ENCODE data around the gene KRT6A.

KRT6A gene

DNA sequence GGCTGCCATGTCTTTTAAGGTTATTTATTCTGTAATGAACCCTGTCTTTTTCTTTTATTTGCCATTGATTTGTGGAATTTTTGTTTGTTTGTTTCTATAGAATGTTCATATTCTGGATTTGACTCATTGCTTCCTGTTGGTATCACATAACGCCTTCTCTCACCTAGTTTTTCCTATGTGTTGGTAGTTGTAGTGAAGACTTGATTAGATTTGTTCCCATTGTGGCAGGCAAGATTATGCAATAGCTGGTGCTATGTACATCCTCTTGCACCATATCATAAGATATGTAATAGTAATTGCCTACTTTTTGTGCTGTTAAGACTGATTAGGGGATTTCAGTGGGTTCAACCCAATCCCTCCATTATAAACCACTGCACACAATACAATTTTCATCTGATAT lies 37.2 kb downstream of the KRT6A start:
- TF ChIP-seq SIN3A (IDR thresholded peaks at IDR 0.05; ENCODE audit: borderline replicate concordance, insufficient read depth, low read length) (no peak), FOXP2 (optimal IDR thresholded peaks at IDR 0.05; ENCODE audit: borderline replicate concordance, extremely low read depth, extremely low read length, insufficient read depth) (no peak), TAF1 (IDR thresholded peaks at IDR 0.05; ENCODE audit: borderline replicate concordance, insufficient read depth, low read length) (no peak), POLR2AphosphoS5 (IDR thresholded peaks at IDR 0.05; ENCODE audit: low read depth, low read length) (no peak)
- TF ChIP-seq, protein P1, sequence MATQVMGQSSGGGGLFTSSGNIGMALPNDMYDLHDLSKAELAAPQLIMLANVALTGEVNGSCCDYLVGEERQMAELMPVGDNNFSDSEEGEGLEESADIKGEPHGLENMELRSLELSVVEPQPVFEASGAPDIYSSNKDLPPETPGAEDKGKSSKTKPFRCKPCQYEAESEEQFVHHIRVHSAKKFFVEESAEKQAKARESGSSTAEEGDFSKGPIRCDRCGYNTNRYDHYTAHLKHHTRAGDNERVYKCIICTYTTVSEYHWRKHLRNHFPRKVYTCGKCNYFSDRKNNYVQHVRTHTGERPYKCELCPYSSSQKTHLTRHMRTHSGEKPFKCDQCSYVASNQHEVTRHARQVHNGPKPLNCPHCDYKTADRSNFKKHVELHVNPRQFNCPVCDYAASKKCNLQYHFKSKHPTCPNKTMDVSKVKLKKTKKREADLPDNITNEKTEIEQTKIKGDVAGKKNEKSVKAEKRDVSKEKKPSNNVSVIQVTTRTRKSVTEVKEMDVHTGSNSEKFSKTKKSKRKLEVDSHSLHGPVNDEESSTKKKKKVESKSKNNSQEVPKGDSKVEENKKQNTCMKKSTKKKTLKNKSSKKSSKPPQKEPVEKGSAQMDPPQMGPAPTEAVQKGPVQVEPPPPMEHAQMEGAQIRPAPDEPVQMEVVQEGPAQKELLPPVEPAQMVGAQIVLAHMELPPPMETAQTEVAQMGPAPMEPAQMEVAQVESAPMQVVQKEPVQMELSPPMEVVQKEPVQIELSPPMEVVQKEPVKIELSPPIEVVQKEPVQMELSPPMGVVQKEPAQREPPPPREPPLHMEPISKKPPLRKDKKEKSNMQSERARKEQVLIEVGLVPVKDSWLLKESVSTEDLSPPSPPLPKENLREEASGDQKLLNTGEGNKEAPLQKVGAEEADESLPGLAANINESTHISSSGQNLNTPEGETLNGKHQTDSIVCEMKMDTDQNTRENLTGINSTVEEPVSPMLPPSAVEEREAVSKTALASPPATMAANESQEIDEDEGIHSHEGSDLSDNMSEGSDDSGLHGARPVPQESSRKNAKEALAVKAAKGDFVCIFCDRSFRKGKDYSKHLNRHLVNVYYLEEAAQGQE (IDR thresholded peaks at IDR 0.05; ENCODE audit: insufficient read depth in 1 of 2, low read depth in 2 of 2, low read length in 2 of 2) = no peak

GRCh38 chr12:52454411-52455201 lies 38.5 kb downstream of the KRT6A start:
- TF ChIP-seq SIN3A (IDR thresholded peaks at IDR 0.05; ENCODE audit: borderline replicate concordance, insufficient read depth, low read length) (no peak), TAF1 (IDR thresholded peaks at IDR 0.05; ENCODE audit: borderline replicate concordance, insufficient read depth, low read length) (no peak), FOXP2 (optimal IDR thresholded peaks at IDR 0.05; ENCODE audit: borderline replicate concordance, extremely low read depth, extremely low read length, insufficient read depth) (no peak), POLR2AphosphoS5 (IDR thresholded peaks at IDR 0.05; ENCODE audit: low read depth, low read length) (no peak)
- TF ChIP-seq, protein P1 (IDR thresholded peaks at IDR 0.05; ENCODE audit: insufficient read depth in 1 of 2, low read depth in 2 of 2, low read length in 2 of 2) = no peak

DNA sequence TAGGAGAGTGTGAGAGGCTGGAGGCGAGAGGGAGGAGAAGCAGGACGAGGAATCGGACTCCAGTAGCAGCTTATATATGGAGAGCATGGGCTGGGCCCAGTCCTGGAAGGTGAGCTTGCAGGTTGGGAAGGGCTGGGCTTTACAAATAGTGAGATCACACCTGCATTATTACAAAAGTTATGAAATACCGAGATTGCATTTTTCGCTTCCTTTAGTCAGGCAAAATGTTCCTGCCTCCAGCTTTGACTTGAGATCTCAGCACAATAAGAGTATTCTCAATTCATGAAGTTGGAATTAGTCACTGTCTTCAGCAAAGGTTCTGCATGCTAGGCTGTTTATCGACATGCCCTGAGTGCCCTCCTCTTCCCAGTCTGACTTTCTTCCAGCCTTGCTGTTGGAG lies 41.0 kb downstream of the KRT6A start, which contains the start of gene KRT6B:
TSS of gene KRT6B (minus strand) at position 46 of the 400 bp plus-strand sequence. CDS start 68 bp downstream, outside the sequence.
- TF ChIP-seq FOXP2 (optimal IDR thresholded peaks at IDR 0.05; ENCODE audit: borderline replicate concordance, extremely low read depth, extremely low read length, insufficient read depth) = no peak

GRCh38 chr12:52448228-52448627 lies 44.8 kb downstream of the KRT6A start:
- TF ChIP-seq, protein P1 (IDR thresholded peaks at IDR 0.05; ENCODE audit: insufficient read depth in 1 of 2, low read depth in 2 of 2, low read length in 2 of 2) = no peak
- TF ChIP-seq TAF1 (IDR thresholded peaks at IDR 0.05; ENCODE audit: borderline replicate concordance, insufficient read depth, low read length) (no peak), FOXP2 (optimal IDR thresholded peaks at IDR 0.05; ENCODE audit: borderline replicate concordance, extremely low read depth, extremely low read length, insufficient read depth) (no peak), SIN3A (IDR thresholded peaks at IDR 0.05; ENCODE audit: borderline replicate concordance, insufficient read depth, low read length) (no peak), POLR2AphosphoS5 (IDR thresholded peaks at IDR 0.05; ENCODE audit: low read depth, low read length) (no peak)

DNA sequence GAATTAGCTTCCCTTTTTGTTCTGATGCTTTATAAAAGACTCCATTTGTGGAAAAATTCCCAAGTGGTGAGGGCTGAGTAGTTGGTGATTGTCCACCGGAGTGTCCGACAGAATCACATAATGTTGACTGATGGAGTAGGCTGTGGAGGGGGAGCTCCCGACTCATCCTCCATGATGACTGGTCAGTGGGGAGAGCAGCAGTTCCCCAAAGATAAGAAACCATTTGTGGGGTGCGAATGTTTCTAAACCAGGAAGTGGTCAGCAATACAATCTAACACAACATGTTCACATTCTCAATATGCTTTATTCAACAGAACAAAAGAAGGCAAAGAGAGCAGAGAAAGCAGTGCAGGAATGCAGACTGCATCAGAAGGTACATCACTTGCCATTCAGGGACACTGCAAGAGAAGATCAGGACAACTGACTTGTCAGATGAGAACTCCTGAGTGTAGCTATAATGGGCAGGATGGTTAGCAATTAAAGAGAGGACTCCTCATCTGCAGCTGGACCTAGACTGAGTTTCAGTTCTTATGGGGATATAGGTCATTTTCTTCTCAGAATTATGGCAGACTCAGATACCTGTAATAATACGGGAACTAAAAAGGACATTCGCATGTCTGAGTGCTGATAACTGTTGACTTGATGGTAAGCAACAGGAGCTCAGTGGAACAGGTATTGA lies 46.6 kb downstream of the KRT6A start:
- TF ChIP-seq TAF1 (IDR thresholded peaks at IDR 0.05; ENCODE audit: borderline replicate concordance, insufficient read depth, low read length) (no peak), FOXP2 (optimal IDR thresholded peaks at IDR 0.05; ENCODE audit: borderline replicate concordance, extremely low read depth, extremely low read length, insufficient read depth) (no peak), POLR2AphosphoS5 (IDR thresholded peaks at IDR 0.05; ENCODE audit: low read depth, low read length) (no peak), SIN3A (IDR thresholded peaks at IDR 0.05; ENCODE audit: borderline replicate concordance, insufficient read depth, low read length) (no peak)
- TF ChIP-seq, protein P1 (IDR thresholded peaks at IDR 0.05; ENCODE audit: insufficient read depth in 1 of 2, low read depth in 2 of 2, low read length in 2 of 2) = no peak
